ENCODE measurements around the gene EIF4EBP2.

The EIF4EBP2 gene

GRCh38 chr10:70435241-70436085 lies 31.5 kb downstream of the EIF4EBP2 start:
- TF ChIP-seq CTCF (conservative IDR thresholded peaks at IDR 0.05): no peak
- no peak overlapping the region for H3K27ac ChIP-seq

GRCh38 chr10:70437721-70438120 lies 33.8 kb downstream of the EIF4EBP2 start:
- no peak for TF ChIP-seq CTCF (conservative IDR thresholded peaks at IDR 0.05)
- H3K27ac ChIP-seq: no peak overlapping the region

GRCh38 chr10:70440296-70441160 lies 36.6 kb downstream of the EIF4EBP2 start:
- no peak overlapping the region for H3K27ac ChIP-seq

GRCh38 chr10:70441161-70441894 lies 37.4 kb downstream of the EIF4EBP2 start, which contains the start of gene NODAL:
Gene NODAL (minus strand): TSS chr10:70441681. CDS start chr10:70441667, 14 bp downstream.
- TF ChIP-seq CTCF (conservative IDR thresholded peaks at IDR 0.05): no peak
- no peak within 1 kb of the TSS for H3K27ac ChIP-seq

More at GRCh38 chr10:70440296-70441160, 36.6 kb downstream of the EIF4EBP2 start:
- TF ChIP-seq CTCF (conservative IDR thresholded peaks at IDR 0.05): no peak

- TF ChIP-seq CTCF (conservative IDR thresholded peaks at IDR 0.05): no peak
Observed at GRCh38 chr10:70441895-70442309, 38.0 kb downstream of the EIF4EBP2 start.

GRCh38 chr10:70442332-70442988 lies 38.5 kb downstream of the EIF4EBP2 start:
- no peak for TF ChIP-seq CTCF (conservative IDR thresholded peaks at IDR 0.05)
- H3K27ac ChIP-seq: no peak overlapping the region

More at GRCh38 chr10:70441895-70442309, 38.0 kb downstream of the EIF4EBP2 start:
- H3K27ac ChIP-seq: no peak overlapping the region
